Embryonic facial prominence (tissue), 1 donor: ENCODE data around the gene SRRD.
"Not testable (repeated sequence)": the region's sequence is repeated elsewhere in the genome, so short reads cannot be mapped to it uniquely, and the experiment has no call there.

Source experiments
- DNase-seq: peaks from one replicate; pipeline ENCODE4 v3.0.0-alpha.2; 2016; ENCODE audit errors: extremely low spot score

Gene SRRD

GRCh38 chr22:26483439-26484359 lies at the start of gene SRRD, which contains the start of gene HPS4:
TSS of gene SRRD (plus strand) at chr22:26483877. CDS start at chr22:26483891, 14 bp downstream.
TSS of gene HPS4 (minus strand) at chr22:26483783. CDS start at chr22:26481762, 2,021 bp downstream.
- DNase-seq: peak; percentile 81

- DNase-seq: no peak
Observed at GRCh38 chr22:26435327-26436093, 48.2 kb upstream of the SRRD start.

- no peak for DNase-seq
Observed at GRCh38 chr22:26436903-26437515, 46.7 kb upstream of the SRRD start.

- DNase-seq: no peak
Observed at GRCh38 chr22:26437694-26438392, 45.8 kb upstream of the SRRD start.

- DNase-seq: not testable (repeated sequence)
Observed at GRCh38 chr22:26438776-26439175, 44.9 kb upstream of the SRRD start.

GRCh38 chr22:26439559-26439958 lies 44.1 kb upstream of the SRRD start:
- no peak for DNase-seq

GRCh38 chr22:26442086-26442756 lies 41.5 kb upstream of the SRRD start:
- no peak for DNase-seq

GRCh38 chr22:26443901-26444690 lies 39.6 kb upstream of the SRRD start:
- DNase-seq: no peak

- no peak for DNase-seq
Observed at GRCh38 chr22:26444777-26445176, 38.9 kb upstream of the SRRD start.

- no peak for DNase-seq
Observed at GRCh38 chr22:26445577-26446275, 38.0 kb upstream of the SRRD start.

- no peak for DNase-seq
Observed at GRCh38 chr22:26446808-26447515, 36.7 kb upstream of the SRRD start.

- no peak for DNase-seq
Observed at GRCh38 chr22:26447584-26448329, 35.9 kb upstream of the SRRD start.

GRCh38 chr22:26448334-26448733 lies 35.3 kb upstream of the SRRD start:
- no peak for DNase-seq

- DNase-seq: no peak
Observed at GRCh38 chr22:26448941-26449340, 34.7 kb upstream of the SRRD start.

GRCh38 chr22:26450453-26451185 lies 33.1 kb upstream of the SRRD start:
- DNase-seq: no peak

- DNase-seq: no peak
Observed at GRCh38 chr22:26452236-26453016, 31.3 kb upstream of the SRRD start.

- no peak for DNase-seq
Observed at GRCh38 chr22:26453216-26453615, 30.5 kb upstream of the SRRD start.
